ENCODE results near the gene JOSD2. TPM values are rescaled to one million over a fixed set of nuclear protein-coding genes. Genes with fewer than 3 reads are reported as not detected.
A peak's percentile ranks its signal among the peaks of the same experiment; 100 is the strongest.

The JOSD2 gene
- total and polyA plus RNA-seq, 9 of the 15 experiments (the other 6 are each of a cell fraction or from before 2014, with no cell fraction given), result 0.06 to 14.4 (median 3.1) TPM

- no peak for TF ChIP-seq LARP7 (IDR thresholded peaks at IDR 0.05)
- TF ChIP-seq RBM14 (IDR thresholded peaks at IDR 0.05; ENCODE audit: borderline replicate concordance, insufficient read depth, low read depth, low read length), result no peak
- TF ChIP-seq ZFP1 (CRISPR knock-in tag; IDR thresholded peaks at IDR 0.05), result no peak
- no peak for TF ChIP-seq CAMTA2 (CRISPR knock-in tag; conservative IDR thresholded peaks at IDR 0.05)
- TF ChIP-seq ZBED1 (IDR thresholded peaks at IDR 0.05), result no peak
- peak; percentile 18; the same call in 1 of the 2 replicates for TF ChIP-seq CTBP1 (IDR thresholded peaks at IDR 0.05; ENCODE audit: borderline replicate concordance)
- TF ChIP-seq ZBTB7A (IDR thresholded peaks at IDR 0.05; ENCODE audit: borderline replicate concordance, control insufficient read depth, low read depth, low read length), result 0 out of 2 replicates have a peak, but pooled peaks have one; percentile 19
- TF ChIP-seq RCOR1 (IDR thresholded peaks at IDR 0.05; ENCODE audit: borderline replicate concordance in 1 of 2, low read depth in 2 of 2, low read length in 2 of 2), result peak in 1 of 2 experiments; percentile 44; a peak in 1 of 4 replicates
- TF ChIP-seq UBTF (IDR thresholded peaks at IDR 0.05; ENCODE audit: borderline replicate concordance in 1 of 2, low read depth in 2 of 2, low read length in 2 of 2), result no peak
- TF ChIP-seq KDM1A (IDR thresholded peaks at IDR 0.05), result peak in 1 of 2 experiments; percentile 29; a peak in 1 of 4 replicates
- TF ChIP-seq SNAPC5 (CRISPR knock-in tag; IDR thresholded peaks at IDR 0.05), result no peak
- TF ChIP-seq CHD4 (IDR thresholded peaks at IDR 0.05; ENCODE audit: insufficient read depth, insufficient replicate concordance, low read depth, low read length, poor library complexity, severe bottlenecking), result no peak
- no peak for TF ChIP-seq TBL1XR1 (IDR thresholded peaks at IDR 0.05; ENCODE audit: low read length in 2 of 2)
- no peak for TF ChIP-seq ZNF318 (IDR thresholded peaks at IDR 0.05; ENCODE audit: borderline replicate concordance in 1 of 2, low read depth in 1 of 2)
- peak; percentile 86 for TF ChIP-seq RFX1 (IDR thresholded peaks at IDR 0.05)
- peak; percentile 59 for TF ChIP-seq POLR2G (IDR thresholded peaks at IDR 0.05; ENCODE audit: low read depth, low read length)
- TF ChIP-seq TAF1 (IDR thresholded peaks at IDR 0.05; ENCODE audit: control insufficient read depth, extremely low read depth, insufficient read depth, low read length, severe bottlenecking), result no peak
Observed at GRCh38 chr19:50513746-50514345, 2.9 kb upstream of the JOSD2 start, which contains the start of gene ASPDH (continued).
